H7 (cell line): ENCODE measurements around the gene TRPV6. TPM values are rescaled to one million over a fixed set of nuclear protein-coding genes. Genes with fewer than 3 reads are reported as not detected.
A peak's percentile ranks its signal among the peaks of the same experiment; 100 is the strongest.

Experiments
- DNase-seq: peaks from one replicate; pipeline ENCODE4 v3.0.0; 2012
- H3K27me3 ChIP-seq: 2 replicates; pipeline ENCODE4 v1.6.0; 2011; ENCODE audit warnings: mild to moderate bottlenecking, low read length; ENCODE audit not compliant: control insufficient read depth, insufficient read depth
- H3K36me3 ChIP-seq: replicated peaks from 2 replicates; pipeline ENCODE4 v1.5.1; 2011; ENCODE audit warnings: low read length; ENCODE audit not compliant: control insufficient read depth, insufficient read depth
- H3K4me3 ChIP-seq: 2 replicates; pipeline ENCODE4 v1.5.1; 2011; ENCODE audit warnings: low read depth, mild to moderate bottlenecking, control low read depth, low read length, moderate library complexity; ENCODE audit not compliant: insufficient read depth
- total RNA-seq: library from RNA; depleted of rRNA; stranded (reverse); fragments of >200 nt; shearing (Covaris generic); gene quantifications from 2 replicates; pipeline ENCODE4 v1.2.3, GENCODE V29; 2014

Gene TRPV6
- total RNA-seq, 1 experiment from 2014 or later, result 0.17 TPM

- no peaks in the 10 kb centered on the region; the same call in 1 of the 2 replicates for H3K27me3 ChIP-seq
- H3K36me3 ChIP-seq, result no peaks in the 10 kb centered on the region
- H3K4me3 ChIP-seq, result no peak overlapping the region
- no peak for DNase-seq
These were observed 2.4 kb downstream of the TRPV6 start for GRCh38 chr7:142883145-142883544.

- no peaks in the 10 kb centered on the region; the same call in 1 of the 2 replicates for H3K27me3 ChIP-seq
- H3K4me3 ChIP-seq, result no peak overlapping the region
- DNase-seq, result no peak
- H3K36me3 ChIP-seq, result no peaks in the 10 kb centered on the region
These were observed 3.2 kb downstream of the TRPV6 start for GRCh38 chr7:142882338-142882678.

DNA sequence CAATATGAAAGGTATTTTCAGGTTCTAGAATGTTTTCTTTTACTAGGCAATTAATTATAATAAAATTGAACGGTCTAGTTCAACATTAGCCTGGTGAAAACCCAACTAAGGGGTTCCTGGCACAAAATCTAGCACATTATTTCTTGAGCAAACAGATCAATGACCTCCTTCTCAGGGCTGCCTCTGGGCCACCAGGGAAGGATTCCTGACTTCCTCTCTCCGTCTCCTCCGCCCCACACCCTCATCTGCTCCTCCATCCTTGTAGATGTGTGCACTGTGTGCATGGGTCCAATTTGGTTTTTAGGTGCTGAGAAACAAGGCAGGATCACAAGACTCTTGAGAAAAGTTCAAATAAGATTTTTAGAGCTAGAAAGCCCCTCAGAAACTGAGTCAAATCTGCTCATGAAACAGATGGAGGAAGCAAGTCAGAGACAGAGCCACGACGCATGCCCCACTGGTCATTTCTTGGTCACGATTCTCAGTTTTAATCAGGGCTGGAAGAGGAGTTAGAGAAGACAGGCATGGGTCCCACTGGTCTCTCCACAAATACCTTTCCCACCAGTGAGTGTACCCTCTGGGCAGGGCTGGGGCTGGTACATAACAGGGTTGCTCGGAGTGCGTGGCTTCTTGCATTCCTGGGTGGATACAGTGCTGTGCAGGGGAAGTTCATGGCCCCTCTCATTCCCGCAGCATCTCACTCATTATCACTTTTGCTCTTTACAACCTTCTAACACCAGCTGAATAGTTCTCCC, 3.8 kb downstream of the TRPV6 start:
- Histone ChIP-seq H3K4me3 (no peak overlapping the region), H3K27me3 (no peaks in the 10 kb centered on the region; the same call in 1 of the 2 replicates), H3K36me3 (no peaks in the 10 kb centered on the region)
- DNase-seq, result no peak

- no peak overlapping the region for H3K4me3 ChIP-seq
- peak; percentile 87 for DNase-seq
- no peaks in the 10 kb centered on the region for H3K36me3 ChIP-seq
- no peaks in the 10 kb centered on the region; the same call in 1 of the 2 replicates for H3K27me3 ChIP-seq
These were observed 4.6 kb downstream of the TRPV6 start for GRCh38 chr7:142880876-142881505.

GRCh38 chr7:142879060-142879459, 6.5 kb downstream of the TRPV6 start:
- H3K4me3 ChIP-seq, result no peak overlapping the region
- no peak for DNase-seq

DNA sequence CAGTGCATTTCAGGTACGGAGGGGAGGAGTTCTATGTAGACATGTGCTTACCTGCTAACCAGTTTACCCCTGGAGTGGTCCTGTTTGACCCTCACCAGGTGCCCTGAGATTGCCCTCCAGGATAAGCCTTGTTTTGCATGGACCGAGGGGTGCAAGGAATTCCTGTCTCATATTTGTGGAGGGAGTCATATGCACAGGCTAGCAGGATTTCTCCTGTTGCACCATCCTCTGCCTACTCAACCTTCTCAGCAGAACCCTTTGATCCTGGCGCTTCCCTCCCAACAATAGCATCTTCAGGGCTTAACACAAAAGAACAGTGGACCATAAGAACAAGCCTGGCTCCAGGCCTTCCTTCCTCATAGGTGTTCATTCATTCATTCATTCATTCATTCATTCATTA, 7.2 kb downstream of the TRPV6 start:
- Histone ChIP-seq H3K27me3 (no peaks in the 10 kb centered on the region; the same call in 1 of the 2 replicates), H3K4me3 (no peak overlapping the region), H3K36me3 (no peaks in the 10 kb centered on the region)
- DNase-seq, result no peak

More at GRCh38 chr7:142879060-142879459, 6.5 kb downstream of the TRPV6 start:
- H3K36me3 ChIP-seq, result no peaks in the 10 kb centered on the region
- H3K27me3 ChIP-seq, result no peaks in the 10 kb centered on the region; the same call in 1 of the 2 replicates

- DNase-seq, result no peak
- H3K27me3 ChIP-seq, result no peaks in the 10 kb centered on the region; the same call in 1 of the 2 replicates
- H3K4me3 ChIP-seq, result no peak overlapping the region
- no peaks in the 10 kb centered on the region for H3K36me3 ChIP-seq
These were observed 8.3 kb downstream of the TRPV6 start for GRCh38 chr7:142876991-142877910.

DNA sequence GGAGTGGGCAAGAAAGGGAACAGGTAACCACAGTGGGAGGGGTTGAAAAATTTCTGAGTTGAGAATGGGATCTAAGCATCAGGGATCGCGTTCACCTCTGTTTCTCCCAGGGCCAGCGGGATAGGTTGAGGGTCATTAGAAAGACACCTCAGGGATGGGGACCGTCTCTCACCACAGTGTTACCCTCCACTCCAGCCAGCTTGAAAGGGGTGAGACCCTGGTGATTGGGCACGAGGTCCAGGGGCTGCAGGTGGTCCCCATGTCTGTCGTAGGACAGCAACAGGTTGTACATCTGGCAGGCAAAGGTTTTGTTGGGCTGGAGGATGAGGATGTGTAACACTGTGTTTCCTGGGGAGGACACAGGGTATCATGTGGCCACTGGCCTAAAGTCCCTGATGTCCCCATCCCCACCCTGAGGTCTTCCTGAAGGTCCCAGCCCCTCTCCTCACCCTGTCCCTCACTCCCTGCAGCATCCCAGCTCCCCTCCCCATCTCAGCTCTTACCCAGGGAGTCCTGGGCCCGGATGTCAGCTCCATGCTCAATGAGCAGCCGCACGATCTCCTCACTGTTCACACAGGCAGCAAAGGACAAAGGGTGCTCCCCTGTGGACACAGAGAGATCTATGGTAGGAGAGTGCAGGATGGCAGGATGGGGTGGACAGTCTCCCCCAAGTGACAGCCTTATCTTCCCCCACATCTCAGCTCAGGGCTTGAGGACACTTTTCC, 9.1 kb downstream of the TRPV6 start:
- Histone ChIP-seq H3K4me3 (no peak overlapping the region), H3K27me3 (no peaks in the 10 kb centered on the region), H3K36me3 (no peaks in the 10 kb centered on the region)
- no peak for DNase-seq

GRCh38 chr7:142875456-142875855, 10.1 kb downstream of the TRPV6 start:
- no peaks in the 10 kb centered on the region for H3K27me3 ChIP-seq
- DNase-seq, result no peak
- no peak overlapping the region for H3K4me3 ChIP-seq
- no peaks in the 10 kb centered on the region for H3K36me3 ChIP-seq

DNA sequence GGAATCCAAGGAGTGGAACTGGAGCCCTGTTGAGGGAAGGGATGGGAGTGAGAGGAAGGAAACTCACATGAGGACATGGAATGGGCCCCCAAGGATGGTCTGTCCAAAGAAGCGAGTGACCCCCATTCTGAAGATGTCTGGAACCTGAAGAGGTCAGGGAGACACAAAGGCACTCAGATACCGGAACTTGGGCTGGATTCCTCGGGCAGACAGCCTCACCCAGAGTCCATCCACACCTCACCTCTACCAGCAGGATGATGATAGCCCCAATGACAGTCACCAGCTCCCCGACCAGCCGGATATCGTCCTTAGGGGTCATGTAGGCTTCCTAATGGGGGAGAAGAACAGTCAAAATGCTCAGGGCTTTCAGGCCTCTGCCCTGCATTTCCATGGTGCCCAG, 10.7 kb downstream of the TRPV6 start:
- Histone ChIP-seq H3K27me3 (no peaks in the 10 kb centered on the region), H3K36me3 (no peaks in the 10 kb centered on the region; the same call in 1 of the 2 replicates), H3K4me3 (no peak overlapping the region)
- no peak for DNase-seq

DNA sequence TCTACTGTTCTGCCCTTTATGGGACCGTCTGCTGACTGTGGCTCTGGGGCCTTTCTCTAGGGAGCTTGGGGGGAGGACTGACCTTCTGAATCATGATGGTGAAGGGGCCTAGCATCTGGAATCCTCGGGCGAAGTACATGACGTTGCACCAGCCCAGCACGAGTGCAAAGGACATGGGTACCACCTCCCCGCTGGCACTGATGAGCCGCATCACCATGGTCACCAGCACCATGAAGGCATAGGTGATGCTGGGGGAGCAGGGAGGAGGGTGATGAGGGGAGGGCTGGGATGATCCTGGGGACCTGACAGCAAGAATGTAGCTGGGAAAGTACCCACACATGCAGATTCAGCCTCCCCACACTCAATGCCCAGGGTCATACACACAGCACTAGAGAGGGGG, 11.1 kb downstream of the TRPV6 start:
- Histone ChIP-seq H3K36me3 (no peaks in the 10 kb centered on the region; the same call in 1 of the 2 replicates), H3K27me3 (no peaks in the 10 kb centered on the region), H3K4me3 (no peak overlapping the region)
- DNase-seq, result no peak

GRCh38 chr7:142873871-142874270, 11.7 kb downstream of the TRPV6 start:
- no peak for DNase-seq
- H3K4me3 ChIP-seq, result no peak overlapping the region
- H3K27me3 ChIP-seq, result no peaks in the 10 kb centered on the region
- no peaks in the 10 kb centered on the region; the same call in 1 of the 2 replicates for H3K36me3 ChIP-seq

- no peaks in the 10 kb centered on the region for H3K27me3 ChIP-seq
- no peaks in the 10 kb centered on the region; the same call in 1 of the 2 replicates for H3K36me3 ChIP-seq
- DNase-seq, result peak; percentile 86
- no peak overlapping the region for H3K4me3 ChIP-seq
These were observed 12.2 kb downstream of the TRPV6 start for GRCh38 chr7:142873281-142873784.
